HG02610 (cell line): ENCODE results near the gene STK36.
"Not testable (repeated sequence)": the region's sequence is repeated elsewhere in the genome, so short reads cannot be mapped to it uniquely, and the experiment has no call there.

Experiments used
- ATAC-seq: cut with Tn5 transposase; IDR thresholded peaks from one replicate; pipeline ENCODE4 v1.9.1; 2021; ENCODE audit warnings: mild to moderate bottlenecking, moderate library complexity; ENCODE audit not compliant: unreplicated experiment

The STK36 gene

DNA sequence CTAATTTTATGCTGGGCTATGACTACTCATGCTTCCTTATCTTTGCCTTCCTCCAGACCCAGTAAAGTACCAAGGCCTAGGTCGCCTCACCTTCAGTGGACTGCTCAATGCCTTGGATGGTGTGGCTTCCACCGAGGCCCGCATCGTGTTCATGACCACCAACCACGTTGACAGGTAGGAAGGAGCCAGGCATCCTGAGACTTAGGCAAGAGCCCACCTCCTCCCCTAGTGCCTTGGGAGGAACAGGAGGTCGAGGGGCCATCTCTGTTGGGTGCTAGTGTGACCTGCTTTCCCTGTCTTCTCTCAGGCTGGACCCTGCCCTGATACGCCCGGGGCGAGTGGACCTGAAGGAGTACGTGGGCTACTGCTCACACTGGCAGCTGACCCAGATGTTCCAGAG is 9.1 kb upstream of the STK36 start:
- no peak for ATAC-seq

DNA sequence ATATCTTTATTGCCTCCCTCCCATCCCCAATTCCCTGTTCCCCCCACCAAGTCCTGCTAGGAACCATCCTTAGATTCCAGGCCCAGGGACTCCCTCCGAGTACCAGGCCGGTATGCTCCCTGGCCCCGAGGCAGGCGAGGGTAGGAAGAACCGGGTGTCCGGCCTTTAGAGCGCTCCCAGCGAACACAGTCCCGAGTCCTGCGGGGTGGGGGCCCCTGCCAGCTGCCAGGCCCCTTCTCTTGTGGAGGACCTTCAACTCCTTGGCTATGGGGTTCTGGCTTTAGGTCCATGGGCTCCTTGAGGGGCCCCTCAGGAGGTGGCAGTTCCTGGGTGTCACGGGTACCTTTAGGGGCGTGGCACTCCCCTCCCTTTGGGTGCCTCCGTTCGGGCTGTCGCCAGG is 8.0 kb upstream of the STK36 start:
- no peak for ATAC-seq

DNA sequence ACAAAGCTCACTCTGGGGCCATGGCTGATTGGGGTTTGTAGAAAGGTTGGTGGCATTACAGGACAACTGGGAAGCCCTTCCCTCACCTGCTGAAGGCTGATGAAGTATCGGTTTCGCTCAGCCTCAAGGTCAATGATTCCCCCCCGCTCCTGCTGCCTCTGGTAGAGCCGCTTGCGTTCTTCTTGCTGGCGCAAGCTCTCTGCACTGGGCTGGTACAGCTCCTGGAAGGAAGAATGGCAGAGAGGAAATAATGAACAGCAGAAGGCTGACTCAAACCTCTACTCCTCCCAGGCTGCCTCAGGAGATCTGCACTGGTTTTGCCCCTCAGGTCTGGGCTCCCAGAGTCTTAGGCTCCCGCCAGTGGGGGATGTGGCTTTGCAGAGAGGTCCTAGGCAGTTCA is 7.2 kb upstream of the STK36 start:
- ATAC-seq: no peak

DNA sequence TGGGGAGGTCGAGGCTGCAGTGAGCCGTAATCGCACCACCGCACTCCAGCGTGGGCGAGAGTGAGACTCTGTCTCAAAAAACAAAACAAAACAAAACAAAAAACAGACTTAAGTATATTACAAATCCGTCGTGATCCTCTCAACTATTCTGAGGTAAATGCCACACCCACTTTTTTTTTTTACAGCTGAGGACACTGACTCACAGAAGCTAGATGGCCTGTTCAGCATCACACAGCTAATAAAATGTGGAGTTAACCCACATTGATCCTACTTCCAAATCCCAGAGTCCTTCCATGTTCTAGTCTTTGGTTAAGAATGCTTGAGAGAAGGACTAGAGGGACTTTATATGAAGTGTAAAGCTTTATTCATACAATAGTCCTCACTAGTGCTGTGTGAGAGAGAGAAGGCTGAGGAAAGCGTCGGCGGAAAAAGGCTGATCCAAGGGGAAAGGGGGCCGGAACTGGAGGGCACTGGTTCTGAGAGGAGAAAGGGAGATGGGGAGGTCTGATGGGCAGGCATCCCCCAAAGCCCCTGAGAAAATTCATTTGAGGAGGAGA is 711 bp upstream of the STK36 start:
- ATAC-seq: no peak

DNA sequence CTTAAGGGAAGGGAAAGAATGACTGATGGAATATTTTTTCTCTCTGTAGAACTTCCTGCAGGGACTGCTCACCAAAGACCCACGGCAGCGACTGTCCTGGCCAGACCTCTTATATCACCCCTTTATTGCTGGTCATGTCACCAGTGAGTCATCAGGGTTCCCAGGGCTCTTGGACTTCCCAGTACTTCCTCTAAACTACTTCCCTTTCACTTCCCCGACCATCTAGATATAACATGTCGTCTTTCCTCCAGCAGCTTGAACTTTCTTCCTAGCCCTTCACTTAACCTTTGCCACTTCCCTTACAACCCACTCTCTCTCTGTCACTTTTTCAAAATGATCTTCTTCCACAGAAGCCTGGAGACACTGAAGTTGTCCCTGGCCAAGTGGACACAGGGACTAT is 7.2 kb downstream of the STK36 start:
- no peak for ATAC-seq

DNA sequence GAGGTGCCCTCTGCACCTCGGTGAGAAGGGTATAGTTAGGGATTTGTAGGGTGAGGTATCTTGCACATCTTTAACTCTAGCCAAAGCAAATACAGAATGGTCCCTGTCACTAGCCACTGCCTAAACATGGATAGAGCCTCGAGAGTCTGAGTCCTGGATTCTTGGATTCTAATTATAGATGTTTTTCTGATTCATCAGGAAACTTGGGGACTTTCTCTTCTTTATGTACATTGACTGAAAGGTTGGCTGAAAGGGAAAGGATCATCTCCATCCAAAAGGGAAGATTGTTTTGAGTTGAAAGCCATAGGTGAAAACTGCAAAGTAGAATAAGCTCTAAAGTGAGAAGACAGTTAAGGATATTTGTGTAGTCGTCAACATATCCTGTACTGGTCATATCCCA is 8.2 kb downstream of the STK36 start:
- no peak for ATAC-seq

DNA sequence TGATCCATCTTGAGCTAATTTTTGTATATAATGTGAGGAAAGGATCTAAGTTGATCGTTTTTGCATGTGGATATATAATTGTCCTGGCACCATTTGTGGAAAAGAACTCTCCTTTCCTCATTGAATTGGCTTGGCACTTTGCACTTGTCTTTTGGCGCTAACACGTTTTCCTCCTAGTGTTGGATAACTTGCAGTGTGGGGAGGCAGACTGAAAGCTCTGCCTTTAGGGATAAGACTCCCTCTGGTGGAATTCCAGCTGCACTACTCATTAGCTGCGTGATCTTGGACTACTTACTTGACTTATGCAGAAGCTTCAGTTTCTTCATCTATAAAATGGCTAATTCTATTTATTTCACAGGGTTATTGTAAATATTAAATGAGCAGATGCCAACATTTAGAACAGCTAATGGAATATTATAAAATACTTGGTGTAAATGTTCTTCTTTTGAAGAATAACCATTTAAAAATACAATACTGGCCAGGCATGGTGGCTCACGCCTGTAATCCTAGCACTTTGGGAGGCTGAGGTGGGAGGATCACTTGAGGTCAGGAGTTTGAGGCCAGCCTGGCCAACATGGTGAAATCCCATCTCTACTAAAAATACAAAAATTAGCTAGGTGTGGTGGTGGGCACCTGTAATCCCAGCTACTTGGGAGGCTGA is 15.6 kb downstream of the STK36 start:
- not testable (repeated sequence) for ATAC-seq

DNA sequence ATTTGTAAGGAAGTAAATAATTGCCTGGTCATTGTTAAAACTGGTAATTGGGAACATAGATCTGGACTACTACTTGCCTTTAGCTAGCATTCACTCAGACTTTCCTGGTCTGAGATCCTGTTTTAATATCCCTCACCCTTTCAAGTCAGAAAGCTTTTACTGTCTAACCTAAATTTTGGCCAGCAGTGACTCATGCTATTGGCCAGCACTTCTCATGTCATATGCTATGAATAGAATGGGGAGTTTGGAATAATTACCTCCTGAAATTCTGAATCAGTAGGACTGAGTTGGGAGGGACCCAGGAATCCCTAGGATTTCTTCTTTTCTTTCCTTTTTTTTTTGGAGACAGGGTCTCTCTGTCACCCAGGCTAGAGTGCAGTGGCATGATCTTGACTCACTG is 19.3 kb downstream of the STK36 start:
- ATAC-seq: no peak

DNA sequence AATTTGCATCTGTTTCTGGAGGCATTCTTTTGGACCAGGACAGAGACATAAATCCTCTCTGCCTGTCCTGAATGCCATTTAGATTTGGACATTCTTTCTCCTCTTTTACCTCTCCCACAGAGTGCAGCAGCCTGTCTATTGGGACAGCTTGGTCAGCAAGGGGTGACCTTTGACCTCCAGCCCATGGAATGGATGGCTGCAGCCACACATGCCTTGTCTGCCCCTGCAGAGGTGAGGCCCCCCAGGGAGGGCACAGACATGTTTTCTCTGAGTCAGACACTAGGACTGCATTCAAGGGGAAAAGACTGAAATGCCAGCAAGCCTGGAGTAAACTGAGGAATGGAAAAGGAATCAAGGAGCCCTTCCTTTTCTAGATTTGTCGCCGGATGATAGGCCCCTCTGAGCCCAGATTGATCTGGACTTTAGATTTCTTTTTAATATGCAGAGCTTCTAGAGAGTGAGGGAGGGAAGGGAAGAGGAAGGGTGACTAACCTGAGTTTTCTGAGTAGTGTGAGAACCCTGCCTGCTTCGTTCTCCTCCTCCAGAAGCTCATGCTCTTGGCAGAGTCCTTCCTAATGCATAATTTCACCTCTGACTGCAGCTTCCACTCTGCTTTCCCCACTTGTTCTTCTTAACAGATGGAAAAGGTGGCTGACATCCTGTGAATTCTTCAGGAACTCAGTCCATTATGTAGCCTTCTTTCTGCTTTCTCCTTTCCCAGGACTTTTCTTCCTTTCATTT is 22.7 kb downstream of the STK36 start:
- ATAC-seq: no peak

DNA sequence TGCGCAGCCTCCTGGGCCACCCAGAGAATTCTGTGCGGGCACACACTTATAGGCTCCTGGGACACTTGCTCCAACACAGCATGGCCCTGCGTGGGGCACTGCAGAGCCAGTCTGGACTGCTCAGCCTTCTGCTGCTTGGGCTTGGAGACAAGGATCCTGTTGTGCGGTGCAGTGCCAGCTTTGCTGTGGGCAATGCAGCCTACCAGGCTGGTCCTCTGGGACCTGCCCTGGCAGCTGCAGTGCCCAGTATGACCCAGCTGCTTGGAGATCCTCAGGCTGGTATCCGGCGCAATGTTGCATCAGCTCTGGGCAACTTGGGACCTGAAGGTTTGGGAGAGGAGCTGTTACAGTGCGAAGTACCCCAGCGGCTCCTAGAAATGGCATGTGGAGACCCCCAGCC is 27.0 kb downstream of the STK36 start:
- ATAC-seq: no peak

DNA sequence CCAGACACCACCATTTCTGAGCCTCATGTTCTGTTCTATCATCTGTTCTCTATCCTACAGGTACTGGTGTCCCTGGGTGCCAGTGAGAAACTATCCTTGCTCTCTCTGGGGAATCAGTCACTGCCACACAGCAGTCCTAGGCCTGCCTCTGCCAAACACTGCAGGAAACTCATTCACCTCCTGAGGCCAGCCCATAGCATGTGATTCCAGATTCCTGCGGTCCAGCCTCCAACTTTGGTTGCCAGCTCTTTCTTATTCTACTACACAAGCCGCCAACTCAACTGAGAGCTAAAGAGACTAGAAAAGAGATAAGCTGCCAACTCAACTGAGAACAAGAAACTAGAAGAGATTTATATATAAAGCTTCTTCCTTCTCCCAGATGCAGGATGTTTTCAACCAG is 29.9 kb downstream of the STK36 start:
- no peak for ATAC-seq

DNA sequence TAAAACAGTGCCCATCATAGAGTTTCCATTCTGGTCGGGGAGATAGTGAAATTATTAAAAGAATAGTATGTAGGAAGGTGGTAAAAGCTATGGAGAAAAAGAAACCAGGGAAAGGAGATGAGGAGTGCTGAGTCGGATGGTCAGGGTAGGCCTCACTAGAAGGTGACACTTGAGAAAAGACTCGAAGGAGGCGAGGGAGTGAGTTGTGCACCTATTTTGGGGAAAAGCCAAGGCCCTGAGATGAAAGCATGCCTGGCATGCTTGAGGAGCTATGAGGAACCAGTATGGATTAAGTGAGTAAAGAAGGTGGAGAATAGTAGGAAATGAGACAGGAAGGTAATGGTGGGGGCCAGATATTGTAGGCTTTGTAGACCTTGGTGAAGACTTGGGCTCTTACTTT is 31.5 kb downstream of the STK36 start:
- no peak for ATAC-seq

DNA sequence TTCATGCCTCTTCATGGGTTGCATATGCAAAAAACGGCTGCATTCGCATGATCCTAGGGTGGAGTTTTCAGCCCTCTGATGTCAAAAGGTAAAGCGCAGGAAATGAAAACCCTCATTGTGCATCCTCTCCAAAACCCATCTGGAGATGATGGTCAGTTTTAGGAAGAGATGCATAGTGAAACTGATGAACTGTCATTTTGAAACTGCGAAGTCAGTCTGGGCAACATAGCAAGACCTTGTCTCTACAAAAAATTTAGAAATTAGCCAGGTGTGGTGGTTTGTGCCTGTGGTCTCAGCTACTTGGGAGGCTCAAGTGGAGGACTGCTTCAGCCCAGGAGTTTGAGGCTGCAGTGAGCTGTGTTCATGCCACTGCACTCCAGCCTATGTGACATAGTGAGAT is 36.2 kb downstream of the STK36 start:
- peak; percentile 34 for ATAC-seq

DNA sequence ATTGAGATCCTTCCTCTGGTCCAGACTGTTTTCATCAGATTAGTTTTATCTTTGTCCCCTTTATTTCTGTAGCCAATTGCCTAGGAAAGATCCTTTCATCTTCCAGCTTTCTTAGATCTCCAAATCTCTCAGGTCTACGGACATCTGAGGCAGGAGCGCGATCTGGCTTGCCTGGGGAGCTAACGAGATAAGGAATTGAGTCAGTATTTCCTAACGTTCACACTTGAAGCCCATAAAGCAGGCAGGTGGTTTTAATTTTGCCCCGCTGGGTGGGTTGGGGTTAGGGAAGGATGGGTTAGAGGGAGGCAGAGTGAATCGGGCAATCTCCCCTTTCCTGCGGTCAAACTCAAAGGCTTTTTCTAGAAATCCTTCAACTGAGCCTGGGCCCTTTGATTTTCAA is 38.0 kb downstream of the STK36 start:
- ATAC-seq: no peak

DNA sequence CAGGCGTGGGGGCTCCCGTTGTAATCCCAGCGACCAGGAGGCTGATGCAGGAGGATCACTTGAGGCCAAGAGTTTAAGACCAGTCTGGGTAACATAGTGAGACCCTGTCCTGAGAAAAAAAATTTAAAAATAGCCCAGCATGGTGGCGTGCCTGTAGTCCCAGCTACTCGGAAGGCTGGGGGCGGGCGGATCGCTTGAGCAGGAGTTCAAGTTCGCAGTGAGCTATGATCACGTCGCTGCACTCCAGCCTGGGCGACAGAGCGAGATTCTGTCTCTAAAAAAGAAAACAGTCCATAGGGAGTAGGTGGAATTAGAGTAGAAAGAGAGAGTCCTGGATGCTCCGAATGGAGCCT is 38.4 kb downstream of the STK36 start:
- ATAC-seq: no peak

DNA sequence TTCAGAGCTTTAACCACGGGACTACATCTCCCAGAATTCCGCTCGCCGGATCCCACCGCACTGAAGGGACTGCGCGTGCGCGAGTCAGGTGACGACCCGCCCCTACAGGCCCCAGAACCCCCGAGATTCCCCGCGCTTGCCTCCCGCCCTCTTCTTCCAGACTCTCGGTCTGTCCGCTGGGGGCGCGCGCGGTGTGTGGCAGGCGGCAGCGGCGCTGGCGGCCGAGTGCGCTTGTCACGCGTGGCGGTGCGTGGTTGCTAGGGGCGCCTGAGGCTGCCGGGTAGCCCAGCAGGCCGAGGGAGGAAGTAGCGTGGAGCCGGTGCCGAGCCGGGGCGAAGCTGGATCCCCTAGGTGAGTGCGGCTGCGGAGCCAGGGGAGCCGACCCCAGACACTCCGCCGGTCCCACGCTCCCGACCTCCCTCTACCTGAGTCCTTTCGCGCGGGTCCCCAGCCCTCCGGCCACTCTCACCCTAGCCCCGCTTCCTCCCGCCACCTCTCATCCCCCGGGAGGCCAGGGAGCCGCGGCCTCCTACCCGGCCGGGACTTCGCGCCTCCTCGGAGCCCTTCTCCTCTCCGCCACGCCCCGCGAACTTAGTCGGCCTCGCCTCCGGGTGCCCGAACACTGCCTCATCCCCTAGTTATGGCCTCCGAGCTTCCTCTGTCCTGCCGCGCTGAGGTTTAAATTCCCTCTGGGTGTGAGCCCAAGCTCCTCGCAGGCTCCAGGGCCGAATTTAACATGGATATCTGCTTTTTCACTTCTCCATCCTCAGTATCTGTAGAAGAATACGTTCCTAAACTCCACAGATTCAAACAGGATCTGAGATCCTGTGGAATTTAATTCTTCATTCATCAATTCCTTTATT is 39.0 kb downstream of the STK36 start, which contains the start of gene TTLL4:
TSS of gene TTLL4 (plus strand) at position 149 of the 863 bp plus-strand sequence. CDS start 26,842 bp downstream, outside the sequence.
- peak; percentile 93 for ATAC-seq

DNA sequence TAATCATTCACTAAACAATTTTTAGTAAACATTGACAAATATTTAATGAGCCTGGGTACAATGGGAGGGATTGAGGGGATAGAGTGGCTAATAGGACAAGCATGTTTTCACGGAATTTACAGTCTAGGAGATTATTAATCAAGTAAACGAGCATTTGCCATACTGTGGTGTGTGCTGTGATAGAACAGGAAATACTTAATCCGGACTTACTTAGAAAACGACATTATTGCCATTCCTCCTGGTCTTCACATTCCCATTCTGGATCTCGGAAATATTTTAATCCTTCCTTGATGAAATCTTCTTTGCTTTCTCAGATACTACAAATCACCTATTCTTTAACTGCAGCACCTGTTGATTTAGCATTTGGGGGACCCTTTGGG is 39.7 kb downstream of the STK36 start:
- no peak for ATAC-seq

DNA sequence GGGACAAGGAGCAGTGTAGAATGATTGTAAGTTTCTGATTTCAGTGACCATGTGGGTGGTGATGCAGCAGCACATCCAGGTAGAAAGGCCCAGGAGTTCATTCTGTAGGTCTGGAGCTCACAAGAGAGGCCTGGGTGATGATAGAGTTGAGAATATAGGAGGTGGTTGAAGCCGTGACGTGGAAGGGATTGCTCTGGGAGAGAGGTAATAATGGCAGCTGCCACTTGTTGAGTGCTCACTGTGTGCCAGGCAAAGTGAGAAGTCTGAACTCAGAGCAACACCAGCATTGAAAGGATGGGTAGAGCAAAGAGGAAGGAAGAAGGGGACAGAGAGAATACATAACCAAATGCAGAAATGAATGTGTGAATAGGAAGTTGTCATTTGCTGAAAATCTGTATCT is 42.0 kb downstream of the STK36 start:
- no peak for ATAC-seq

DNA sequence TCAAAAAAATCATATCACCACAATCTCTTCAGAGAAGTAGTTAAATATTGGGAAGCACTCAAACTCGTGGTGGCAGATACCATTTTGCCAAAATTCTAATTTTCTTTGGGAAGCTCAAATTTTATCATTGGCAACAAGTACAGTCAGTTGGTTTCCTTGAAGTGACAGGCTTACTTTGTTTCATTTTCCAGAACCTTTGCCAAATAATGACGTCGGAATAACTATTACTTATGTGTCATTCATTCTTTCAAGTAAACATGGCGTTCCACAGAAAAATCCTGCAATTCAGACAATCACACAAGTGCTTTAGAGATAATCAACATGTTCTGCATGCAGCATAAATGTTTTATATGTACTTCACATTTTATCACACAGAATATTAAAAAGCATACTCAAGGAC is 44.2 kb downstream of the STK36 start:
- no peak for ATAC-seq

DNA sequence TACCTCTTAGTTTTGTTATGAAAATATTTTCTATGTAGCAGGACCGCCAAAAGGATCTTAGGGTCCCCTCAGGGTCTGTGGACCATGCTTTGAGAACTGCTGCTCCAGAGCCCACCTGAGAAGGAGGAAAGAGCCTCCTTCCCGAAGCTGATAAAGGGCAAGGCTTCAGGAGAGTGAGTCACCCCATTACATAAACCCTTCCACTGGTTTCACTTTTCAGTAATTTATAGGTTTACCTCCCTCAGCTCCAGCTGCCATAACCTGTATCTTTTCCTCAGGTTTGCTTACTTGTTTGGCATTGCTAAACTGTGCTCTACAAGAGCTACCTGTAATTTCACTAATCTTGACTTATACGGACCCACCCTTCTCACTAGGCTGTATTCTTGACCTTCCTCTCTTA is 45.4 kb downstream of the STK36 start:
- ATAC-seq: no peak

DNA sequence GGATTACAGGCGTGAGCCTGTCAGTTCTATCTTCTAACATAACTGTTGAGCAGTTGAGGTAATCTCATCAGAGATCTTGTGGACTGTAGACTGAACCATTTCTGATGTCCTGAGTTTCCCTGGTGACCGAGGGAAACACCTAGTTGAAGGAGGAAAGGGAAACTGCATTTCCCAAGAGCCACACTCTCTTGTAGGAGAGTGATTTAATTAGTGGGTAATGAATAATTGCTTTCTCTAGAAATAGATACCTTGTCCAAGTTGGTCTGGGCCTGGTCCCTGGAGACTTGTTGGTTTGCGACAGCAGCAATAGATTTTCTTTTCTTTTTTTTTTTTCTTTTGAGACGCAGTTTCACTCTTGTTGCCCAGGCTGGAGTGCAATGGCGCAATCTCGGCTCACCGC is 46.2 kb downstream of the STK36 start:
- ATAC-seq: no peak

DNA sequence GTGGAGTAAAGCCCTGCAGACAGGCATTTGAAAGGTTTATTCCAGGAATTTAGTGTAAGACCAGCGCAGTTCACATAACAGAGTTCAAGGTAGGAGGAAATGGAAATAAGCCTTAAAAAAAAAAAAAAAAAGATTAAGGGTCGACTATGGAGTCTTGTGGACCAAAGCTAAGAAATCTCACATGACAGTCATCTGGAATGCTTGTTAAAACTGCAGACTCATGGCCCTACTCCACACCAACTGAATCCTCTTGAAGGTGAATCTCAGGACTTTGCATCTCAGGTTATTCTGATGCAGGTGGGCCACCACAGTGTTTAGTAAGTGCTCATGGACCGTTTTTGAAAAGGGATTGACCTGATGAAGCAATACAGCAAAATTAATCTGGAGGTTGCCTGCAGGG is 47.6 kb downstream of the STK36 start:
- ATAC-seq: no peak
